IPS-18c (cell line): ENCODE results near the gene FAM193A.
"Not testable (repeated sequence)": the region's sequence is repeated elsewhere in the genome, so short reads cannot be mapped to it uniquely, and the experiment has no call there.

Experiments
- H3K4me3 ChIP-seq: 2 replicates; pipeline ENCODE4 v1.7.0; 2013; ENCODE audit warnings: low read depth, mild to moderate bottlenecking, low read length, moderate library complexity; ENCODE audit not compliant: insufficient read depth
- H3K9me3 ChIP-seq: one replicate; pipeline ENCODE4 v1.6.1; 2013; ENCODE audit warnings: mild to moderate bottlenecking, low read length, moderate library complexity; ENCODE audit not compliant: control insufficient read depth, insufficient read depth

Gene FAM193A

DNA sequence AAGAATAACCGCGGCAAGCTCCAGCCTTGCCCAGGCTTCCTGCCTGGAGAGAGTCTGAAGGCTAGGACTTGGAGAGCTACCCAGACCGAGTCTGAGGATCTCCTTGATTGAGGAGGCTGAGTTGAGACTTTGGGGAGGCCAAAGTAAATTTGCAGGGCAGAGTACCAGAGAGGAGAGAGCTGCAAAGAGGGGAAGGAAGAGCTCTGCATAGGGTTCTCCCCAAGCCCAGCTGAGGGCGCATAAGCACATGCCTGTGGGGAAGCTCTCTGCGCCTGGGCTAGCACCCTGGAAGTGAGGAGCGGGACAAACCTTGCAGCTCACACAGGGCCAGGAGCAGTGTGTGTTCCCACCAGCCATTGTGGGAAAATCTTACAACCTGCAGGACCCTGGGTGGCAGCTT, 56.1 kb downstream of the FAM193A start:
- Histone ChIP-seq H3K9me3 (peaks cover 2% of the 10 kb centered on the region), H3K4me3 (no peak overlapping the region)

DNA sequence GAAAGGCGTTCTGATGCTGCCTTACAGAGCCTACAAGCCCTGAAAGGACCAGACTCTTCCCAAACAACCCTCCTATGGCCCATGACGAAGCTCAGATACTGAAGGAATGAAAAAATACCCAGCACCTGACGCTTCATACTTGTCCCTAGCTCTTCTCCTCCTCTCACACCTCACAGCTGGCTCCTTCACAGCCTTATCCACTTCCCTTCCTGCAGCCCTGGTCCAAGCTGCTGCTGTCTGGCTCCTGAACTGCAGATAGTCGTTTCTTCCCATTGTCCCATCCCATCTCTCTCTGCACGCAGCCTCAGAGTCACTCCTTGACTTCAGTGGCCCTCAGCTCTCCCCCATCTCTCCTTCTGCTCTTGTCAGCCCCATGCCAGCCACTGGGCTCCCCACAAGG, 56.6 kb downstream of the FAM193A start:
- Histone ChIP-seq H3K4me3 (no peak overlapping the region), H3K9me3 (peaks cover 2% of the 10 kb centered on the region)

DNA sequence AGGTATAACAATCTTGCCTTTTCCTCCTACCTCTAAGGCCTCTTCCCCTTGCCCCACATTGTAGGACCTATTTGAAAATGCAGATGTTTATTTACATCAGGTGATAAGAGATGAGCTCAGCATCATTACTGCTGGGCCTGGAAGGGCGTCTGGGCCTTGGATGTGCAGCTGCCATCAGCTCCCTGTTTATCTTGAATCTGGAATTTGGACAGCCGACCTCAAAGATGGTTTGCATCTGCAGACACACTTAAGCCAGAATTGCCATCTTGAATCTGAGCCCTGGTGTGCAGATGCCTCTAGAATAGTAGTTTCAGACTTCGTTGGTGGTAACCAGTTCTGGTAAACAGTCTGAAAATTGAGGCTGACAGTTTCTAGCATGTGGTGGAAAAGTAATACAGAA, 59.0 kb downstream of the FAM193A start:
- Histone ChIP-seq H3K9me3 (peaks cover 2% of the 10 kb centered on the region), H3K4me3 (no peak overlapping the region)

GRCh38 chr4:2595952-2596552, 59.6 kb downstream of the FAM193A start:
- H3K9me3 ChIP-seq: peaks cover 2% of the 10 kb centered on the region
- no peak overlapping the region for H3K4me3 ChIP-seq

- Histone ChIP-seq H3K9me3 (peaks cover 2% of the 10 kb centered on the region), H3K4me3 (no peak overlapping the region)
Observed at GRCh38 chr4:2596611-2597010, 60.2 kb downstream of the FAM193A start.

- Histone ChIP-seq H3K4me3 (no peak overlapping the region), H3K9me3 (peaks cover 2% of the 10 kb centered on the region)
Observed at GRCh38 chr4:2598511-2599303, 62.3 kb downstream of the FAM193A start.

DNA sequence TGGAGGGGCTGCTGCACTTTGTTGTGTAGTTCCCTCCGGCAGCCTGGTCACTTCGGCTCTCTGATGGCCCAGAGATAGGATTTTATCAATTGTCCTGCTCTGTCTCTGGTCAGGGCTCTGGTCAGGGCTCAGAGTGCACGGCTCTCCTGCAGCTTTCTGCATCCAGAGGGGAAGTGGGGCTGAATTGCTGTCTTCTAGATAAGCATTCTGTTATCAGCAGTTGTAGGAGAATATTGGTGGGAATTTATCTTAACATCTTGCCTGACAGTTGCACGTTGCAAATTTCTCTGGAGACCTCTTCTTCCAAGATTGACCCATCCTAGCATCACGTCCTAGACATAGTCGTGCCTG, 62.8 kb downstream of the FAM193A start:
- Histone ChIP-seq H3K4me3 (no peak overlapping the region), H3K9me3 (peaks cover 2% of the 10 kb centered on the region)

DNA sequence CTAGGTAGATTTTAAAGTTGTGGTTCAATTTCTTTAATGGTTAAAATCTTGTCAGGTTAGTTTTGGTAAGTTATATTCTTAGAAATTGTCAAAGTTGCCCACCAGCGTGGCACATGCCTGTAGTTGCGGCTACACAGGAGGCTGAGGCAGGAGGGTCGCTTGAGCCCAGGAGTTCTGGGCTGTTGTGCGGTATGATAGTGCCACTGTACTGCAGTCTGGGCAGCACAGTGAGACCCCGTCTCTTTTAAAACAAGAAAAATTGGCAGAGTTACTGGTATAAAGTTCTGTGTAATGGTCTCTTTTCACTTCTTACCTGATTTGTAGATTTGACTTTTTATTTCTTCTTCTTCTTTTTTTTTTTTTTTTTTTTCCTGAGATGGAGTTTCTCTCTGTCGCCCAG, 64.4 kb downstream of the FAM193A start:
- Histone ChIP-seq H3K4me3 (no peak overlapping the region), H3K9me3 (peaks cover 2% of the 10 kb centered on the region)

DNA sequence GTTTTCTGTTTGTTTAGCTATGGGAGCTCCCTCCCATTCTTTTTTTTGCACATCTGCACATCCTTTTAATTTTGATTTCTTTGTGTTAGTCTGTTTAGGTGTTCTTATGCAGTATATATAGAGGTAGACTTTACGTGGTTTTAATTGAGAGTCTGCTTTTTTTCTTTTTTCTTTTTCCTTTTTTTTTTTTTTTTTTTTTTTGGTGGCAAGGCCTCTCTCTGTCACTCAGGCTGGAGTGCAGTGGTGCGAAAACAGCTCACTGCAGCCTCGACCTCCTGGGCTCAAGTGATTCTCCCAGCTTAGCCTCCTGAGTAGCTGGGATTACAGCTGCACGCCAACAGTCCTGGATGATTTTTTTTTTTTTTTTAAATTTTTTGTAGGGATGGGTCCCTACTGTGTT, 68.2 kb downstream of the FAM193A start:
- Histone ChIP-seq H3K9me3 (no peaks in the 10 kb centered on the region), H3K4me3 (no peak overlapping the region)

DNA sequence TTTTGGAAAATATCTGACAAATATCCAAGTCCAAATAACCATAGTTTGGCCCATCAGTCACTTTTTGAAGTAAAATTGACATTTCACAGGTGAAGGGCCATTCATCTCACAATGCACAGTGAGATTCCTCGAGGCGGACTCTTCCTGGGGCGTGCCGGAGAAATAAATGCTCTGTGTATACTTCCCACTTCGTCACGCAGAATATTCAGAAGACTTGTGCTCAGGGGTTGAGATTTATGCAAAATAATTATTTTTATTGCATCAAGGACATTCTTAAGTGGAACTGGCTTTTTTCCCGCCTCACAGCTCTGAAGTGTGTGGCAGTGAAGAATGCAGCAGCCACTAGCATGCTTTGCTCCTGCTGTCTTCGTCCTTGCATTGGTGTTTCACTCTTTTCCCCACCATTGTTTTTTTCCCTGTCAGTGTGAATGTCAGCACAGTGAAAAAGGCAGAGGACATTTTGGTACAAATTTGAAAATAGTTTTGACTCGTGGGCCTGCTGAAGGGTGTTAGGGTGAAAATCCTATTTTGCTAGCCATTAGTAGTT, 70.6 kb downstream of the FAM193A start:
- no peak overlapping the region for H3K4me3 ChIP-seq
- H3K9me3 ChIP-seq: no peaks in the 10 kb centered on the region

DNA sequence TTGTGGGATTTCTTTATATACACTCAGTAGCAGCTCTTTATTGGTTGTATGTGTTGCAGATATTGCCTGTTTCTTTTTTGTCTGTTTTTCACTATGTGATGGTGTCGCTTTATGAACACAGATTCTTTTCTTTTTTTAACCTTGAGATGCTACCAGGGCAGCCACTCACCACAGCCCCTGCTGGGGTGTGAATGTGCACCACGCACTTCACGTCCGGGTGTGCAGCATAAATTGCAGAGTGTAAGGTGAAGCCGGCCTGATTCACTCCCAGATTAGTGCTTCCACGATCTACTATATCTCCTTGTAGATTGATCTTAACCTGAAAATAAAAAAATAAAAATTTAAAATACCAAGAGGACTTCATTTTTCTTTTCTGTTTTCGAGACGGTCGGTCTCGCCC, 71.4 kb downstream of the FAM193A start:
- no peaks in the 10 kb centered on the region for H3K9me3 ChIP-seq
- H3K4me3 ChIP-seq: no peak overlapping the region

- Histone ChIP-seq H3K4me3 (no peak overlapping the region), H3K9me3 (no peaks in the 10 kb centered on the region)
Observed at GRCh38 chr4:2608291-2608690, 71.8 kb downstream of the FAM193A start.

DNA sequence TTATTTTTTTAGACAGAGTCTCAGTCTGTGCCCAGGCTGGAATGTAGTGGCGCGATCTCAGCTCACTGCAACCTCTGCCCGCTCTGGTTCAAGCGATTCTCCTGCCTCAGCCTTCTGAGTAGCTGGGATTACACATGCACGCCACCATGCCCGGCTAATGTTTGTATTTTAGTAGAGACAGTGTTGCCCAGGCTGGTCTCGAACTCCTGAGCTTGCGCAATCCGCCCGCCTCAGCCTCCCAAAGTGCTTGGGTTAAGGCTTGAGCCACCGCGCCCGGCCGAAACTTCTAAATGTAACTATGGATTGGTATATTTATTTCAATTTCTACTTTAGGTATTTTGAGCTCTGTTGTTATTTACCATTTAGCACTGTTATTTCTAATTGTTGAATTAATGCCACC, 79.4 kb downstream of the FAM193A start:
- Histone ChIP-seq H3K4me3 (no peak overlapping the region), H3K9me3 (no peaks in the 10 kb centered on the region)

- Histone ChIP-seq H3K4me3 (no peak overlapping the region), H3K9me3 (no peaks in the 10 kb centered on the region)
Observed at GRCh38 chr4:2617955-2618354, 81.5 kb downstream of the FAM193A start.

- not testable (repeated sequence) for H3K9me3 ChIP-seq, H3K4me3 ChIP-seq
Observed at GRCh38 chr4:2618729-2619128, 82.3 kb downstream of the FAM193A start.

DNA sequence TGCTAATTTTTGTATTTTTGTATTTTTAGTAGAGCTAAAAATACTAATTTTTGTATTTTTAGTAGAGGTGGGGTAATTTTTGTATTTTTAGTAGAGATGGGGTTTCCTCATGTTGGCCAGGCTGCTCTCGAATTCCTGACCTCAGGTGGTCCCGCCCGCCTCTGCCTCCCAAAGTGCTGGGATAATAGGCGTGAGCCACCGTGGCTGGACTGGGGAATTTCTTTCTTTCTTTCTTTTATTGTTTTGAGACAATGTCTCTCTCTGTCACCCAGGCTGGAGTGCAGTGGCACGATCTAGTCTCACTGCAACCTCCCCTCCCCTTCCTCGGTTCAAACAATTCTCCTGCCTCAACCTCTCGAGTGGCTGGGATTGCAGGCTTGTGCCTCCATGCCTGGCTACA, 83.0 kb downstream of the FAM193A start:
- Histone ChIP-seq H3K9me3 (no peaks in the 10 kb centered on the region), H3K4me3 (no peak overlapping the region)

- Histone ChIP-seq H3K4me3 (no peak overlapping the region), H3K9me3 (no peaks in the 10 kb centered on the region)
Observed at GRCh38 chr4:2621419-2621818, 85.0 kb downstream of the FAM193A start.

DNA sequence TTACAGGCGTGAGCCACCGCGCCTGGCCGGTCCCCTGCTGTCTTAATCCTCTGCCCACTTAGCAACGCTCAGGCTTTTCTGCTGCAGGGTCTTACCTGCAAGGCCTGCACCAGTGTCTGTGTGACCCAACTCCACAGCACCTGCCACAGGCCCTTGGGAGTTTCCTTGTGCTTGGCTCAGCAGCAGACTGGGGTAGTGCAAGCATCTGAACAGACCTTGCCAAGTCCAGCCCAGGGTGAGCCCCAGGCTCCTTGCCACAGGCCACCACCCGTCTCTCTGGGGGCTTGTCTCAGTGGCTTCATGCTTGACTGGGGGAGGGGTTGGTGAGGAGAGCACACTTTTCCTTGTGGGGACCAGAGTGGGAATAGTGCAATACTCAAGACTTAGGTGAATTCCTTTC, 87.0 kb downstream of the FAM193A start:
- Histone ChIP-seq H3K9me3 (no peaks in the 10 kb centered on the region), H3K4me3 (no peak overlapping the region)
